PC-3 (cell line): ENCODE results near the gene IFI27L1. TPM values are rescaled to one million over a fixed set of nuclear protein-coding genes. Genes with fewer than 3 reads are reported as not detected.

Source experiments
- ATAC-seq: fragments of 200-7000 bp; cut with Tn5 transposase; 2 replicates; pipeline ENCODE4 v1.9.1; 2020; ENCODE audit warnings: mild to moderate bottlenecking, moderate library complexity
- BruUV-seq: library from RNA; stranded (reverse); fragments of 400-500 nt; replicated peaks from 2 replicates; lab custom pipeline; 2021; lab: Mats Ljungman, UMichigan
- CTCF ChIA-PET: fragments of 300-600 bp; sonication (Branson Sonifier 250); formaldehyde crosslinking; loops from one replicate; lab custom pipeline; 2022; ENCODE audit warnings: antibody characterized with exemption; lab: Charles Lee
- POLR2A ChIA-PET: fragments of 300-600 bp; sonication (Branson Sonifier 250); formaldehyde crosslinking; loops from one replicate; lab custom pipeline; 2022; ENCODE audit warnings: antibody characterized with exemption; ENCODE audit not compliant: unreplicated experiment; lab: Charles Lee
- DNase-seq: peaks from one replicate; pipeline ENCODE4 v3.0.0-alpha.2; 2015
- H2AFZ ChIP-seq: fragments of 300-600 bp; sonication (generic); 2 replicates; pipeline ENCODE4 v1.6.0; 2016; ENCODE audit warnings: antibody characterized with exemption, low read length
- H3F3A ChIP-seq: fragments of 300-600 bp; sonication (generic); one replicate; pipeline ENCODE4 v1.6.0; 2017; ENCODE audit warnings: antibody characterized with exemption, low read length, control low read depth, mild to moderate bottlenecking; ENCODE audit not compliant: unreplicated experiment
- H3K27ac ChIP-seq: fragments of 300-600 bp; sonication (generic); 2 replicates; pipeline ENCODE4 v1.5.1; 2016; ENCODE audit warnings: mild to moderate bottlenecking, low read length
- H3K27me3 ChIP-seq: fragments of 300-600 bp; sonication (generic); 2 replicates; pipeline ENCODE4 v1.6.1; 2016; ENCODE audit warnings: low read length, mixed read lengths
- H3K36me3 ChIP-seq: fragments of 300-600 bp; sonication (generic); 2 replicates; pipeline ENCODE4 v1.6.1; 2016; ENCODE audit warnings: low read depth, mixed run types, low read length, mixed read lengths
- H3K4me1 ChIP-seq: fragments of 300-600 bp; sonication (generic); 2 replicates; pipeline ENCODE4 v1.5.1; 2016; ENCODE audit warnings: low read length; ENCODE audit not compliant: insufficient read depth
- H3K4me2 ChIP-seq: fragments of 300-600 bp; sonication (generic); 2 replicates; pipeline ENCODE4 v1.6.0; 2016; ENCODE audit warnings: low read length
- H3K4me3 ChIP-seq: fragments of 300-600 bp; sonication (generic); 2 replicates; pipeline ENCODE4 v1.5.1; 2016; ENCODE audit warnings: mild to moderate bottlenecking, low read length, mixed read lengths
- H3K79me2 ChIP-seq: fragments of 300-600 bp; sonication (generic); 2 replicates; pipeline ENCODE4 v1.6.1; 2017; ENCODE audit warnings: low read length, mixed read lengths
- H3K9ac ChIP-seq: fragments of 300-600 bp; sonication (generic); 2 replicates; pipeline ENCODE4 v1.6.0; 2016; ENCODE audit warnings: mild to moderate bottlenecking, low read length
- H3K9me2 ChIP-seq: fragments of 300-600 bp; sonication (generic); replicated peaks from 2 replicates; pipeline ENCODE4 v1.6.1; 2016; ENCODE audit warnings: mixed run types, low read length, mixed read lengths
- H3K9me3 ChIP-seq: fragments of 300-600 bp; sonication (generic); 2 replicates; pipeline ENCODE4 v1.6.1; 2016; ENCODE audit warnings: low read length, mixed read lengths
- H4K20me1 ChIP-seq: fragments of 300-600 bp; sonication (generic); 2 replicates; pipeline ENCODE4 v1.6.1; 2016; ENCODE audit warnings: low read length, mixed read lengths
- EZH2 ChIP-seq: fragments of 300-600 bp; sonication (generic); IDR thresholded peaks from one replicate; pipeline ENCODE4 v1.6.1; 2017; ENCODE audit warnings: antibody characterized with exemption, mild to moderate bottlenecking, low read length; ENCODE audit not compliant: unreplicated experiment
- EZH2phosphoT487 ChIP-seq: fragments of 300-600 bp; sonication (generic); IDR thresholded peaks from 2 replicates; pipeline ENCODE4 v1.6.1; 2018; ENCODE audit warnings: mild to moderate bottlenecking, antibody characterized with exemption, low read length, borderline replicate concordance
- intact Hi-C: fragments of 100-400 bp; cut with micrococcal nuclease; formaldehyde crosslinking; loops from 2 replicates; pipeline ENCODE4 v1.9.0; 2023
- total RNA-seq: library from RNA; depleted of rRNA; stranded (reverse); fragments of >200 nt; gene quantifications from 2 replicates; pipeline ENCODE4 v1.2.3, GENCODE V29; 2014
- TF ChIP-seq, protein P1 (sequence below): fragments of 300-600 bp; sonication (generic); conservative IDR thresholded peaks from 2 replicates; pipeline ENCODE4 v1.5.1; 2017; ENCODE audit warnings: antibody characterized with exemption, low read depth, mild to moderate bottlenecking, low read length

IFI27L1 gene
- total RNA-seq, 1 experiment from 2014 or later: 16.9 TPM

DNA sequence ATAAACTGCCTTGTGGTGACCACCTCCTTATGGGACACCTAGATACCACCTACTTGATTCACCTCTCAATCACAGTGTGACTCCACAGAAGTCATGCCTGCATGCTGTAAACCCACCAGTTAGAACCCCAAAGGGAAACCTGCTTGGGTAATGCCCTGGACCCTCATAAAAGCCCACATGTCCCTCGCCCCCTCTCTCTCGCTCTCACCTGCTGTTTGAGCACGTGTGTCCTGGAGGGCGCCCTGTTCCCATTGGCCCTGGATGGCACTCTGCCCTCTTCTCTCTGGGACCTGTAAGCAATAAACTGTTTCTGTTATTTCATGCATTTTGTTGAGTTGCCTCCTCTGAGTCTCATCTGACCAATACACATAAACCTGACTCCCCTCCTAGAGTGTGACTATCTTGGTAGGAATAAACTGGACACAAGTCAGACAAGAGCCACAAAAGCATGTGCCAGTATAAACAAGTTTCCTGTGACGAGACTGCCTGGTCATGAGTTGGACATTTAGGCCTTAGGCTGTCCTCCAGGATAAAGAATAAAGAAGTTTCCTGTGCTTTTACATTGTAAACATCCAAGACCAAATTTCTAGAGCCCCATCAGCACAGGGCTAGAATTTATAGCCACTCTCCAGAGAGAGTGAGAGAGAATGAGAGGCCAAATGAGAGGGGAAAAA, 39.7 kb downstream of the IFI27L1 start:
- ChIA-PET POLR2A (no interaction called here), CTCF (no interaction called here)
- DNase-seq (peak; percentile 25), ATAC-seq (no peak)
- H3K9me3 ChIP-seq: no peaks in the 10 kb centered on the region
- intact Hi-C loops: no loop called here
- no peaks in the 10 kb centered on the region for H3K79me2 ChIP-seq
- H3K9me2 ChIP-seq: no peaks in the 10 kb centered on the region
- no peaks in the 10 kb centered on the region for H3F3A ChIP-seq
- no peak overlapping the region for H2AFZ ChIP-seq
- no TSS peak for BruUV-seq
- H3K9ac ChIP-seq: no peak overlapping the region
- peaks cover 7% of the 10 kb centered on the region for H3K27me3 ChIP-seq
- no peaks in the 10 kb centered on the region for H3K36me3 ChIP-seq
- H3K4me1 ChIP-seq: no peaks in the 10 kb centered on the region
- H4K20me1 ChIP-seq: no peaks in the 10 kb centered on the region
- H3K27ac ChIP-seq: no peak overlapping the region
- no peak overlapping the region for H3K4me2 ChIP-seq
- TF ChIP-seq EZH2phosphoT487 (no peak), EZH2 (no peak)
- TF ChIP-seq, protein P1, sequence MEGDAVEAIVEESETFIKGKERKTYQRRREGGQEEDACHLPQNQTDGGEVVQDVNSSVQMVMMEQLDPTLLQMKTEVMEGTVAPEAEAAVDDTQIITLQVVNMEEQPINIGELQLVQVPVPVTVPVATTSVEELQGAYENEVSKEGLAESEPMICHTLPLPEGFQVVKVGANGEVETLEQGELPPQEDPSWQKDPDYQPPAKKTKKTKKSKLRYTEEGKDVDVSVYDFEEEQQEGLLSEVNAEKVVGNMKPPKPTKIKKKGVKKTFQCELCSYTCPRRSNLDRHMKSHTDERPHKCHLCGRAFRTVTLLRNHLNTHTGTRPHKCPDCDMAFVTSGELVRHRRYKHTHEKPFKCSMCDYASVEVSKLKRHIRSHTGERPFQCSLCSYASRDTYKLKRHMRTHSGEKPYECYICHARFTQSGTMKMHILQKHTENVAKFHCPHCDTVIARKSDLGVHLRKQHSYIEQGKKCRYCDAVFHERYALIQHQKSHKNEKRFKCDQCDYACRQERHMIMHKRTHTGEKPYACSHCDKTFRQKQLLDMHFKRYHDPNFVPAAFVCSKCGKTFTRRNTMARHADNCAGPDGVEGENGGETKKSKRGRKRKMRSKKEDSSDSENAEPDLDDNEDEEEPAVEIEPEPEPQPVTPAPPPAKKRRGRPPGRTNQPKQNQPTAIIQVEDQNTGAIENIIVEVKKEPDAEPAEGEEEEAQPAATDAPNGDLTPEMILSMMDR: no peak
- H3K4me3 ChIP-seq: no peak overlapping the region

DNA sequence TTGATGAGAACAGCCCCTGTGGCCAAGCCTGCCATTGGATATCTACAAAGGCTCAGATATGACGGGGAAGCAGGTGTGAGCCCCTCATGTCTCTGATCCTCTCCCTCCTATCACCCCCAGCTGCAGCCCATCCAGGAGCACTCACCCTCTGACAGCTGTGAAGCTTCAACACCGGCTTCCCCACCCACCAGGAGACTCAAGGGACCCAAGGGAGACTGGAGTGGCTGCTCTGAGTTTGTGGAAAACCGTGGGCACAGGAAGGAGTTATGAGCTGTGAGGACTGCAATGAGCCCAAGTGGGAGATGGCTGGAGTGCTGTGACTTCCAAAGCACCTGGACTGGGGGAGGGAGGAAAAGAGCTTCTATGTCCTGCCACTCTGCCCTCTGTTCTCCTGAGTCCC, 40.4 kb downstream of the IFI27L1 start:
- no TSS peak for BruUV-seq
- no peak overlapping the region for H3K9ac ChIP-seq
- CTCF ChIA-PET: no interaction called here
- DNase-seq (no peak), ATAC-seq (no peak)
- TF ChIP-seq EZH2: no peak
- TF ChIP-seq, protein P1: no peak
- no peak for TF ChIP-seq EZH2phosphoT487
- H2AFZ ChIP-seq: no peak overlapping the region
- H3K9me3 ChIP-seq: no peaks in the 10 kb centered on the region
- H3F3A ChIP-seq: no peaks in the 10 kb centered on the region
- POLR2A ChIA-PET: no interaction called here
- H3K27me3 ChIP-seq: peaks cover 4% of the 10 kb centered on the region; the same call in 1 of the 2 replicates
- no peaks in the 10 kb centered on the region for H3K36me3 ChIP-seq
- no peaks in the 10 kb centered on the region for H3K79me2 ChIP-seq
- intact Hi-C loops: no loop called here
- no peaks in the 10 kb centered on the region for H3K4me1 ChIP-seq
- no peak overlapping the region for H3K4me2 ChIP-seq
- H3K27ac ChIP-seq: no peak overlapping the region
- H3K4me3 ChIP-seq: no peak overlapping the region
- H3K9me2 ChIP-seq: no peaks in the 10 kb centered on the region
- H4K20me1 ChIP-seq: no peaks in the 10 kb centered on the region

DNA sequence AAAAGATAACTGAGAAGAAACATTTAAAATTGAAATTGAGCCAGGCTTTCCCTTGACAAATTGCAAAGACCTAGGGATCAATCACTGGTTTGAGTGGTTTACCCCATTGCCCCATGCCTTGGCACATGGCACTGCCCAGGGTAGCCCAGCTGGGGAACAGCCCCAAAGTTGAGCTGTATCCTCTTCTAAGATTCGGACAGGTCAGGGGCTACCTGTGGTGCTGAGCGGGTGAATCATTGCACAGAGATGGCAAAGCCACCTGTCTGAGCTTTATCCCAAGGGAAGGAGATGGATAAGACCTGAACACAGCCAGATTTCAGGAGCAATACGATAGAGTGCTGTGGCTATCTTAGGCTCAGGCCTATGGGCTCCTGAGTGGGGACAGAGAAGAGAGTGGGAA, 41.3 kb downstream of the IFI27L1 start:
- H3K27ac ChIP-seq: no peak overlapping the region
- H3K4me1 ChIP-seq: no peaks in the 10 kb centered on the region
- BruUV-seq: no TSS peak
- no peaks in the 10 kb centered on the region for H3K27me3 ChIP-seq
- TF ChIP-seq EZH2 (no peak), EZH2phosphoT487 (no peak)
- TF ChIP-seq, protein P1: no peak
- H3K79me2 ChIP-seq: no peaks in the 10 kb centered on the region
- no peak overlapping the region for H3K9ac ChIP-seq
- no peaks in the 10 kb centered on the region for H3K36me3 ChIP-seq
- no peaks in the 10 kb centered on the region for H3K9me3 ChIP-seq
- ATAC-seq: no peak
- H4K20me1 ChIP-seq: no peaks in the 10 kb centered on the region
- intact Hi-C loops: no loop called here
- no peak for DNase-seq
- ChIA-PET POLR2A (no interaction called here), CTCF (no interaction called here)
- H3K4me2 ChIP-seq: no peak overlapping the region
- H3K9me2 ChIP-seq: no peaks in the 10 kb centered on the region
- H2AFZ ChIP-seq: no peak overlapping the region
- no peaks in the 10 kb centered on the region for H3F3A ChIP-seq
- H3K4me3 ChIP-seq: no peak overlapping the region
